ENCODE results near the gene TGFB3.
A peak's percentile ranks its signal among the peaks of the same experiment; 100 is the strongest.

DNA sequence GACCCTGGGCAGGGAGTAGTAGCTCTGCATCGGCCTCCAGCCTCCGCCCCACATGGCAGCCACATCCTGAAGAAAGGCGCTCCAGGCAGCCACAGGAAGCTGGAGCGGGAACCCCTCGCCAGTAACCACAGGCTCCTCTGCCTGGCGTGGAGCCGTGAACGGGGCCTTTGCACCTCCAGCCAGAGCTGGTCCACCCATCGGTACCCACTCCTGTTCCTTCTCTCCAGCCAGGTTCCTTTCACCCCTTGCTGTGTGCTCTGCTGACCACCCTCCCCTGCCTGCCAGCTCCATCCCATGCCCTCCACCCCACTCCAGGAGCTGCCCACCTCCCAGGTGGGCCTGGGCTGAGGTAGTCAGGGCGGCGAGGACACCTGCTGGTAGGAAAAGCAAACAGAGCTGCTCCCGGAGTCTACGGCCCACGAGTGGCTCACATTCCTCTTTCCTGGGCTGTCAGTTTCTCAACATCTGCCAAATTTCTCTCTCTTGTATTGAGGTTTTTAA lies 2.7 kb downstream of the TGFB3 start:
- TF ChIP-seq CTCF (IDR thresholded peaks at IDR 0.05) (peak; percentile 58 to 67 (median 62)), POLR2AphosphoS5 (IDR thresholded peaks at IDR 0.05) (no peak), POLR2A (IDR thresholded peaks at IDR 0.05) (no peak)
